ENCODE measurements around the gene APOC4. TPM values are rescaled to one million over a fixed set of nuclear protein-coding genes. Genes with fewer than 3 reads are reported as not detected.
A peak's percentile ranks its signal among the peaks of the same experiment; 100 is the strongest.
"Not testable (repeated sequence)": the region's sequence is repeated elsewhere in the genome, so short reads cannot be mapped to it uniquely, and the experiment has no call there.

APOC4 gene
- not detected in 2 replicates for total RNA-seq (2014; rRNA removed; shearing (Covaris generic))

DNA sequence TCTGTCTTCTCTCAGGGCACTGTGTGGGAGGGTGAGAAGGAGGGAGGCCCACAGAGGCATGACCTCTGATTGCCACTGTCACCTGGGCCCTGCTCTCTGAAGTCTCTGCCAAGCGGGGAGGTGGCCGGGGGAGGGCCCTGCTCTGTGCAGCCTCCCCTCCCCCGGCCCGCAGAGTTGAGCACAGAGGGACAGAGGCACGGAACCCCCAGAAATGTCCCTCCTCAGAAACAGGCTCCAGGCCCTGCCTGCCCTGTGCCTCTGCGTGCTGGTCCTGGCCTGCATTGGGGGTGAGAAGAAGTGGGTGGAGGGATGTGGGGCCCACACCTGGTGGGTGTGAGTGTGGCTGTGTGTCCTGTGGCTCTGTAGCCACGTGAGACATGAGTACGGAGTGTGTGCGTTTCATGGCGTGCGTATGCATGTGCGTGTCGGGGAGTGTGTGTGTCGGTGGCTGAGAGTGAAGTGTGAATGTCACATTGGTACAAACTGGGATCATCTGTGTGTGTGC, at the start of gene APOC4:
Gene APOC4 (plus strand): TSS at position 171 of the 505 bp plus-strand sequence. CDS start 41 bp downstream, at position 212.
- no peak for DNase-seq (ENCODE audit: low read depth)

GRCh38 chr19:44892932-44893331, 49.1 kb upstream of the APOC4 start:
- DNase-seq (ENCODE audit: low read depth): no peak

- no peak for DNase-seq (ENCODE audit: low read depth)
These were observed 48.5 kb upstream of the APOC4 start for GRCh38 chr19:44893332-44894051.

DNA sequence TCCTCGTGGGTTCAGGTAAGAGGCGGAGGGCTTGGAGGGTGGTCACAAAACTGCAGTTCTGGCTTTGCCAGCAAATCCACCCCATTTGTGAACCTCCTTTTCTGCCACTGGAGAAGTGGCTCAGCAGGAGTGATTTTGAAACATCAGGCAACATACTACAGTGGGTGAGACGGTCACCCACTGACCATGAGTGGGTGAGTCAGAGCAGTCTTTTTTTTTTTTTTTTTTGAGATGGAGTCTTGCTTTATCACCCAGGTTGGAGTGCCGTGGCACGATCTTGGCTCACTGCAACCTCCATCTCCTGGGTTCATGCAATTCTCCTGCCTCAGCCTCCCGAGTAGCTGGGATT, 48.0 kb upstream of the APOC4 start:
- DNase-seq (ENCODE audit: low read depth): no peak

- DNase-seq (ENCODE audit: low read depth): no peak
These were observed 47.1 kb upstream of the APOC4 start for GRCh38 chr19:44894946-44895345.

- no peak for DNase-seq (ENCODE audit: low read depth)
These were observed 44.2 kb upstream of the APOC4 start for GRCh38 chr19:44897835-44898234.

- no peak for DNase-seq (ENCODE audit: low read depth)
These were observed 41.5 kb upstream of the APOC4 start for GRCh38 chr19:44900328-44901244.

DNA sequence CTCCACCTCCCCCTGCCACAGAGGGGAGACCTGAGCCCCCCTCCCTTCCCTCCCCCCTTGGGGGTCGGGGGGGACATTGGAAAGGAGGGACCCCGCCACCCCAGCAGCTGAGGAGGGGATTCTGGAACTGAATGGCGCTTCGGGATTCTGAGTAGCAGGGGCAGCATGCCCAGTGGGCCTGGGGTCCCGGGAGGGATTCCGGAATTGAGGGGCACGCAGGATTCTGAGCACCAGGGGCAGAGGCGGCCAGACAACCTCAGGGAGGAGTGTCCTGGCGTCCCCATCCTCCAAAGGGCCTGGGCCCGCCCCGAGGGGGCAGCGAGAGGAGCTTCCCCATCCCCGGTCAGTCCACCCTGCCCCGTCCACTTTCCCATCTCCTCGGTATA, 38.8 kb upstream of the APOC4 start:
- DNase-seq (ENCODE audit: low read depth): no peak

DNA sequence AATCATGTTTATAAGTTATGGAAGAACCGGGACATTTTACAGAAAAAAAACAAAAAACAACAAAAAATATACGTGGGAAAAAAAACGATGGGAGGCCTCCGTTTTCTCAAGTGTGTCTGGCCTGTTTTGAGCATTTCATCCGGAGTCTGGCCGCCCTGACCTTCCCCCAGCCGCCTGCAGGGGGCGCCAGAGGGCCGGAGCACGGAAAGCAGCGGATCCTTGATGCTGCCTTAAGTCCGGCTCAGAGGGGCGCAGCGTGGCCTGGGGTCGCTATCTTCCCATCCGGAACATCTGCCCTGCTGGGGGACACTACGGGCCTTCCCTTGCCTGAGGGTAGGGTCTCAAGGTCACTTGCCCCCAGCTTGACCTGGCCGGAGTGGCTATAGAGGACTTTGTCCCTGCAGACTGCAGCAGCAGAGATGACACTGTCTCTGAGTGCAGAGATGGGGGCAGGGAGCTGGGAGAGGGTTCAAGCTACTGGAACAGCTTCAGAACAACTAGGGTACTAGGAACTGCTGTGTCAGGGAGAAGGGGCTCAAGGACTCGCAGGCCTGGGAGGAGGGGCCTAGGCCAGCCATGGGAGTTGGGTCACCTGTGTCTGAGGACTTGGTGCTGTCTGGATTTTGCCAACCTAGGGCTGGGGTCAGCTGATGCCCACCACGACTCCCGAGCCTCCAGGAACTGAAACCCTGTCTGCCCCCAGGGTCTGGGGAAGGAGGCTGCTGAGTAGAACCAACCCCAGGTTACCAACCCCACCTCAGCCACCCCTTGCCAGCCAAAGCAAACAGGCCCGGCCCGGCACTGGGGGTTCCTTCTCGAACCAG, 38.2 kb upstream of the APOC4 start:
- DNase-seq (ENCODE audit: low read depth): peak; percentile 70

GRCh38 chr19:44904426-44904994, 37.5 kb upstream of the APOC4 start:
- no peak for DNase-seq (ENCODE audit: low read depth)

GRCh38 chr19:44905437-44906160, 36.4 kb upstream of the APOC4 start, which contains the start of gene APOE:
APOE (plus strand) TSS chr19:44905796; CDS start chr19:44906625, 829 bp downstream.
- DNase-seq (ENCODE audit: low read depth): no peak

GRCh38 chr19:44907613-44908012, 34.4 kb upstream of the APOC4 start:
- no peak for DNase-seq (ENCODE audit: low read depth)

GRCh38 chr19:44908074-44908835, 33.8 kb upstream of the APOC4 start:
- DNase-seq (ENCODE audit: low read depth): no peak

DNA sequence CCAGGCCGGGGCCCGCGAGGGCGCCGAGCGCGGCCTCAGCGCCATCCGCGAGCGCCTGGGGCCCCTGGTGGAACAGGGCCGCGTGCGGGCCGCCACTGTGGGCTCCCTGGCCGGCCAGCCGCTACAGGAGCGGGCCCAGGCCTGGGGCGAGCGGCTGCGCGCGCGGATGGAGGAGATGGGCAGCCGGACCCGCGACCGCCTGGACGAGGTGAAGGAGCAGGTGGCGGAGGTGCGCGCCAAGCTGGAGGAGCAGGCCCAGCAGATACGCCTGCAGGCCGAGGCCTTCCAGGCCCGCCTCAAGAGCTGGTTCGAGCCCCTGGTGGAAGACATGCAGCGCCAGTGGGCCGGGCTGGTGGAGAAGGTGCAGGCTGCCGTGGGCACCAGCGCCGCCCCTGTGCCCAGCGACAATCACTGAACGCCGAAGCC, 33.2 kb upstream of the APOC4 start:
- no peak for DNase-seq (ENCODE audit: low read depth)

GRCh38 chr19:44909775-44910174, 32.3 kb upstream of the APOC4 start:
- no peak for DNase-seq (ENCODE audit: low read depth)

DNA sequence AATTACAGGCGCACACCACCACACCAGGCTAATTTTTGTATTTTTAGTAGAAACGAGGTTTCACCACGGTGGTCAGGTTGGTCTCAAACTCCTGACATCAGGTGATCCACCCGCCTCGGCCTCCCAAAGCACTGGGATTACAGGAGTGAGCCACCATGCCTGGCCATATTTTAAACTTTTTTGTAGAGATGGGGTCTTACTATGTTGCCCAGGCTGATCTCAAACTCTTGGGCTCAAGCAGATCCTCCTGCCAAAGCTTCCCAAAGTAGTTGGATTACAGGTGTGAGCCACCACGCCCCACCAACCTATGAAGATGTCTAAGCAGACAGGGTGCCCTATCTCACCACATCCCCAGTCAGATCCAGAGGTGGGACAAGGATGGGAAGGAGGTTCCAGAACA, 30.1 kb upstream of the APOC4 start:
- DNase-seq (ENCODE audit: low read depth): not testable (repeated sequence)

DNA sequence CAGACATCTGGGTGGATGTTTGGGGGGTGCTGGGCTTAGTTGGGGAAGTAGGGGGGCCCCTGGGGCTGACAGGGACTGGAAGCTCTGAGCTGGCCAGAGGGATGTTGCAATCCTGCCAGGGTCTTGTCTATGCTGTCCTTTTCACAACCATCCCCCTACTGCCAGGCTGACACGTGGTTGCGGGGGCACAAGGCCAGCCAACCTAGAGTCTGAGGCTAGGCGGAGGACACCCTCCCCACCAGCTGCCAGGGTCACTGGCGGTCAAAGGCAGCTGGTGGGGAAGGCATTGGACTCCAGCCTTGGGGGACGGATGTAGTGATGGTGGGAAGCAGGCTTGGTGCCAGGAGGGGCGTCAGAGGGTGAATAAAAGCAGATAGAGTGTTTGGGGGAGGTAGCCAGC, 29.2 kb upstream of the APOC4 start:
- no peak for DNase-seq (ENCODE audit: low read depth)

DNA sequence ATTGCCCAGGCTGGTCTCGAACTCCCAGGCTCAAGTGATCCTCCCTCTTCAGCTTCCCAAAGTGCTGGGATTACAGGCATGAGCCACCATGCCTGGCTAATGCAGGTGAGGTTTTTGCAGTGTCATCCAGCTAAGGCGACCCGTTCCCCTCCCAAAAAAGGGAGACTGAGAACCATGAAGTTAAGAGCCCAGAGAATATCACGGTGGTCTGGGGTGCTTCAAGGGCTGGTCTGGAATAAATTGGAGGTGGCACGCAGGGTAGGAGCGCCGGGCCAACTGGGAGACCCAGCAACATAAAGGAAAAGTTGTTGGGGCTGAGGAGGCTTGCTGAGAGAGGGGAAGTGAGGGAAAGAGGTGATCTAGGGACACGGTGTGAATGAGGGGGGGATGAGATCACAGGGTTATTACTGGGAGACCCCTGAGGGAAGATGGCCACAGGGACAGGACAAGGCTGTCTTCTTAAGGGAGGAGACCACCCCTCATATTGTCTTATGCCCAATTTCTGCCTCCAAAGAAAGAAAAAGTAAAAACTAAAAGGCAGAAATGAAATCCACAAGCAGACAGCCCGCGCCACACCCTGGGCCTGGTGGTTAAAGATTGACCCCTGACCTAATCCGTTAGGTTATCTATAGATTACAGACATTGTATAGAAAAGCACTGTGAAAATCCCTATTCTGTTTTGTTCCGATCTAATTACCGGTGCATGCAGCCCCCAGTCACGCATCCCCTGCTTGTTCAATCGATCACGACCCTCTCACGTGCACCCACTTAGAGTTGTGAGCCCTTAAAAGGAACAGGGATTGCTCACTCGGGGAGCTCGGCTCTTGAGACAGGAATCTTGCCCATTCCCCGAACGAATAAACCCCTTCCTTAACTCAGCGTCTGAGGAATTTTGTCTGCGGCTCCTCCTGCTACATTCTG, 28.3 kb upstream of the APOC4 start:
- not testable (repeated sequence) for DNase-seq (ENCODE audit: low read depth)

All from Daoy (cell line).